Nasal cavity respiratory epithelium epithelial cell of viscerocranial mucosa (primary cell): ENCODE data around the gene PPM1J. TPM values are rescaled to one million over a fixed set of nuclear protein-coding genes. Genes with fewer than 3 reads are reported as not detected.

ENCODE experiments used
- total RNA-seq: library from RNA; depleted of rRNA; stranded (reverse); fragments of >200 nt; gene quantifications from 2 replicates; pipeline ENCODE4 v1.2.3, GENCODE V29; 2014

PPM1J gene, protein sequence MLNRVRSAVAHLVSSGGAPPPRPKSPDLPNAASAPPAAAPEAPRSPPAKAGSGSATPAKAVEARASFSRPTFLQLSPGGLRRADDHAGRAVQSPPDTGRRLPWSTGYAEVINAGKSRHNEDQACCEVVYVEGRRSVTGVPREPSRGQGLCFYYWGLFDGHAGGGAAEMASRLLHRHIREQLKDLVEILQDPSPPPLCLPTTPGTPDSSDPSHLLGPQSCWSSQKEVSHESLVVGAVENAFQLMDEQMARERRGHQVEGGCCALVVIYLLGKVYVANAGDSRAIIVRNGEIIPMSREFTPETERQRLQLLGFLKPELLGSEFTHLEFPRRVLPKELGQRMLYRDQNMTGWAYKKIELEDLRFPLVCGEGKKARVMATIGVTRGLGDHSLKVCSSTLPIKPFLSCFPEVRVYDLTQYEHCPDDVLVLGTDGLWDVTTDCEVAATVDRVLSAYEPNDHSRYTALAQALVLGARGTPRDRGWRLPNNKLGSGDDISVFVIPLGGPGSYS
- 2.8 and 4.1 TPM in 2 replicates for total RNA-seq

GRCh38 chr1:112715264-112716053, at the start of gene PPM1J:
Gene PPM1J, minus strand, starts transcription at chr1:112715332. Its CDS starts 31 bp downstream, at chr1:112715301.

DNA sequence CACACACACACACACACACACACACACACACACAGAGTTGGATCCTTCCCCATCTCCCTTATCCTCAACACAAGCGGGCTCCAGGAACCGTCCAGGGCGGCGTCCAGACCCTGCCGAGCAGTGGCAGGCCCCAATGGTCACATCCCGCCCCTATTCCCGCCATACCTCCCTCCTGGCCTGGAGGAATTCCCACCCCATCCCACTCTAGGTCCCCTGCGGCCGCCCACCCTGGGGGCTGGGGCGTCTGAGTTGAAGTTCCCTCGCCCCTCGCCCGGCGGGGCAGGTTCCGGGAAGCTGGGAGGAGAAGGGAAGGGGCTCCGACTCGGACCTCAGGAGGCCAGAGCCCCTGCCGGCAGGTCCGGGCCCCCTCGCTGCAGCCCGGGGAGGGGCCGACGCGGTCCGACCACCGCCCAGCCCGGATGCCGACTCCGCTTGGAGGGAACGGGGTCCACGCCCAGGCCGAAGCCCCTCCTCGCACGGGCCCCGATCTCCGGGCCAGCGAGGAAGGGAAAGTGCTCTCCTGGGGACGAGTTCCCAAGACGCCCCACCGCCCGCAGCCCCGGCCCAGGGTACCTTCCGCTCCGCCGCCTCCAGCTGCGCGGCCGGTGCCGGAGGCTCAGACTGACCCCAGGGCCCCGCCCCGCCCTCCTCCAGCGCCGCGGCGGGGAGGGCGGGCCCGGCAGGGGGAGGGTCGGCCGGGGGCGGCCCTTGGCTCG, 8.5 kb downstream of the PPM1J start, which contains the start of gene RHOC:
Gene RHOC, minus strand, starts transcription at position 623 of the 716 bp plus-strand sequence. CDS start 3,328 bp downstream, outside the sequence.

GRCh38 chr1:112674440-112674985, 40.6 kb downstream of the PPM1J start, which contains the start of gene MOV10:
Gene MOV10, plus strand, starts transcription at chr1:112674659. Its CDS starts 254 bp downstream, at chr1:112674913.

Other genes with a start within 250 kb of the PPM1J start
- gene WNT2B, start 206.4 kb downstream of the PPM1J start, total RNA-seq, result 0.68 and 1.9 TPM in 2 replicates
- 9.9 and 11.7 TPM in 2 replicates for gene ST7L, start 96.2 kb downstream of the PPM1J start, total RNA-seq
- 223 and 253 TPM in 2 replicates for gene CAPZA1, start 95.5 kb downstream of the PPM1J start, total RNA-seq
- 11.6 and 52.1 TPM in 2 replicates for gene MOV10, start 40.7 kb downstream of the PPM1J start, total RNA-seq
- 234 and 266 TPM in 2 replicates for gene RHOC, start 8.2 kb downstream of the PPM1J start, total RNA-seq
- 167 and 206 TPM in 2 replicates for gene SLC16A1, start 240.9 kb upstream of the PPM1J start, total RNA-seq